Activated CD4-positive, CD25-positive, alpha-beta regulatory T cell treated with anti-CD3 and anti-CD28 coated beads, Interleukin-2, amount 50 U/mL, for 72 hours (primary cell): ENCODE results near the gene PALLD.

Experiments used
- DNase-seq: peaks from one replicate; pipeline ENCODE4 v3.0.0; 2021

The PALLD gene

DNA sequence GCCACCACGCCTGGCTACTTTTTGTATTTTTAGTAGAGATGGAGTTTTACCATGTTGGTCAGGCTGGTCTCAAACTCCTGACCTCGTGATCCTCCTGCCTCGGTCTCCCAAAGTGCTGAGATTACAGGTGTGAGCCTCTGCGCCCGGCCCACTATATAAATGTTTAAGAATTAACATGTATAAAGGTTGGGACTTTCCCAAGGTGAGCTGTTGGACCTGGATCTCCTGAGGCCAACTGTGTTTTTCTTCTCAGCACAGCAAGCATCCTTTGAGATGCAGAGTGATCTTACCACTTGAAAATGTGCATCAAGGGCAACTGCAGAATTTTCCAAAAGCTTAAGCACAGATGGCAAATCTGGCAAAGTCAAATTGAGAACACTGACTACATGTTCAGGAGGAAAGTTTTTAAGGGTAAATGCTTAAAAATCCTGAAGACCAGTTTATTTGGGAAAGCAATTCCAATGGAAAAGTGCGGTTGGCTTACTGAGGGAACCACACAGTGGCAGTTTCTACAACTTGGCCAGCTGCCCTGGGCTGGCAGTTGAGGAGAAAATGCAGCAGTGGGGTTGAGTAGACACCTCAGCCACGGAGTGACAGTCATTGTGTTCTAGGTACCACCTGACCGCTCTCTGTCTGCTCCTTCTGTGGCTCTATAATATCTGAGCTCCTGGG is 344.3 kb downstream of the PALLD start:
- DNase-seq = no peak

DNA sequence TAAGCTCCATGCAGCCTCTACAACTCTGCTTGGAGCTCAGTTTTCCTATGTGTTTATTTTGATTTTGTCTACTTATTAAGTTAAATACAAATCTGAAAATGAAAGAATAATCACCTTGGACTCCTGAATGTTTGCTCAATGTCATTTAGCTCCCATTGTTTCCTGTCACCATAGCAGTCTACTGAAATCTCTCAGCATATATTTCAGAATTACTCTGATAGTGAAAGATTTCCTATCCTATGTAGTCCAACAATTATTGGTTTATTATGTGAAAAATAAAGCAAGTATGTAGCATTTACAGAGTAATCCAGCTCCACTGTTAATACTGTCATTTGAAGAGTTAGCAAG is 344.8 kb downstream of the PALLD start:
- DNase-seq = no peak

DNA sequence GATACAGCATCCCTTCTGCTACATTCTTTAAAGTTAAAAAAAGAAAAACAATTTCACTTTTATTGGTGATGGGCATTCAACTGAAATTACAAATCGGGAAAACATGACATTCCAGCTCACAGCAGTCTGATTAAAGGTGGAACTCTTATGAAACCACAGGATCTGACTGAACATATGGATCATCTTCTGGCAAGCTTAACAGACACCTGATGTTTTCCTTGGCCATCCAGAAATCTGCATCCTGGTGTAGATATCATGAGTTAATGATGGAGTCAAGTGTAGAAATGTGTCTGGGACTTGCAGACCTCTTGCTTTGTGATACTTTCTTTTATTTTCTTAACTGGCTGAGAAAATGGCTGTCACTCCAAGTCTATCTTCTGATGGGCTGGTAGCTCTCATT is 345.3 kb downstream of the PALLD start:
- no peak for DNase-seq

DNA sequence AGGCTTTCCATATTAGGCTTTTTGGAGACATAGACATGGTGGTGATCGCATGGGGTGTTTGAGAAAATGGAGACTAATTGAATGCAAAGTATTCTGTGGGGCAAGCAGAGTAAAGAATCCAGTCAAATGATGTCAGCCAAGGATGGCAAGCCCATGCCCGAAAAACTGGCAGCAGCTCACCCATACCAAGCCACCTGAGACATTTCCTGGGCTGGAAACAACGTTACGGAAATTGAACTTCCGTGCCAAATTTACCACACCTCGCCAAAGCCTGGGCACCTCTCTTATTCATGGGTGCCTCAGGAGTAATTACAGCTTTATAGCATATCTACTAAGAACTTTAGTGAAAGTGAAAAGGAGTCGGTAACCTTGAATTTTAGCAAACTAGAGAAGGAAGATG is 346.8 kb downstream of the PALLD start:
- DNase-seq = no peak

GRCh38 chr4:168844353-168845049 is 347.6 kb downstream of the PALLD start:
- no peak for DNase-seq

DNA sequence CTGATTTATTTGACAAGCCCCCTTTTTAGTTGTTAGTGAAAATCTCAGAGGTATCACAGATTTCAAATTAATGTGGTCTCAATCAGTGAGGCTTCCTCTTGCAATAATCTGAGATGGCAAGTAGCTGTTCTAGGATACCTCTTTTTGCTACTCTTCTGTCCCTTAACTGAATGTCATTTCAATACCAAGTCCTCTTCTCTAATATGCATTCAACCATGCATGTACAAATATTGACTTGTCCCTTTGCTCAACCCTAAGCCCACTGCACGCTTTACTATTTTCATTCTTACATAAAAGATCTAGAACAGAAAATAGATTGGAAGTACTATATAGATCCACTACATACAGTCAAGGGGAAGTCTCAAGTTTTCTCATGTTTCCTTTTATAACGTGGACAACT is 349.0 kb downstream of the PALLD start:
- no peak for DNase-seq

DNA sequence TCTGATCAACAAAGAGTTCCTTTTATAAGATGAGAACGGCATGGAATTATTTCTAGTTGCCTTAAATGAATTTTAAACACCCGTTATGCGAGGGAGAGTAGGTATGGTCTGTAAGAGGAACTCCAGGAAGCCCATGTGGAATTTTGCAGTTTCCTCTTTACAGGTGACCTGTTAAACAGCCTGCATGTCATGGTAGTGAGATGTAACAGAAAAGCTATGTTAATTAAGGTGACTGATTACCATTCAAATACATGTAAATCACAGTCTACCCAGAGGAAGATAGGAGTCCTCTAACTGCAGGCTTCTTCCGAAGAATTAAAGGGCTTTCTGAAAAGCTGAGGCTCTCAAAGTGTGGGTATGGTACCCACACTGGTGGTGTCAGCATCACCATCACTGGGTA is 349.6 kb downstream of the PALLD start:
- DNase-seq = no peak

- no peak for DNase-seq
These were observed 351.1 kb downstream of the PALLD start for GRCh38 chr4:168847771-168848502.

GRCh38 chr4:168849030-168849675 is 352.3 kb downstream of the PALLD start:
- no peak for DNase-seq

DNA sequence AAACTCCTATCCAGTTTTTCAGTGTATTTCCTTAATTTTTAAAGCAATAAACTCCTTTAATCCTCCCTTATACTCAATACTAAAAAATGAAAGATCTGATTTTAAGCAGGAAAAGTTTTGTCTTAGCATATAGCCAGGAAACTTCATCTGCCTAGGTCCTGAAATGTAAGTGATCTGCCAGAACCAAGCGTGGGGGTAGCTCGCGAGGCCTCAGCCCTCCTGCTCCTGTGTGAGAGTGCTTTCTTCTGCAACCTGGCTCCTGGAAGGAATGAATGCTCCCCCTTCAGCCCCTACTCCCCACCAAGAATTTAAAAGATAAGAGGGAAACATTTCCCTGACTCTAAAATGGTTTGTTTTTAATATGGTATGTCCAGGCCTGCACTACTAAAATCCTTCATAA is 353.1 kb downstream of the PALLD start:
- DNase-seq = no peak

- no peak for DNase-seq
These were observed 355.5 kb downstream of the PALLD start for GRCh38 chr4:168852387-168852786.

DNA sequence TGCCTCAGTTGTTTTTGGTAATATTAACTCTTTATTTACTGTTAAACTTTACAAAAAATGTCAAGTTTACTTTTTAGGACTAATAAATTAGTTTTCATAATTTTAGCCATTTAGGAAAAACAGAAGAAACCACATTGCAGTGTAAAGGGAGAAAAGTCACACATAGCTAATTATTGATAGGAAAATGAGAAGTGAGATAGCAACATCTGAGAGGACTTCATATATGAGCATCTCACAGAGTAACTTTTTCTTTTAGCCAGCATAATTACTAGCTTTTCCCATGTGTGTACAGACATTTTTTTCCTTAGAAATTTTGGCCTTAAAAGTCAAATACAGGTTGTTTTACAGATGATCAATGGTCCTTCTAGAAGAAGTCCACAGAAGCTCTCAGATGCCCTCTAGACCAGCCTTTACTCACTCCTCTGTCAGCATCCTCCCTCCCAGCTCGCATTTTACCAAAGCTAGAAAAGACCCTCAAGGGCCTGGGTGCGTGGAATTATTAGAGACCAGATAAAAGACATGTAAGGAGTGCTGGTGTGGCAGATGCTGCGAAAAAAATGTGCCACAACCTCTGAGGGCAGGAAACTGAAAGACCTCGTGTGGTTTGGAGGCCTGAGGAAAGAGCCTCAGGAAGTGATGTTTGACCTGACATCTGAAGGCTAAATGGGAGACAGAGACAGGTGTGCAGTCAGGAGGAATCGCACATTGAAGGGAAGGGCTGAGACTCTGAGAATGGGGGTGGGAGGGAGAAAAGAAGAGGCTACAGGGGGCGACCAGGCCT is 356.3 kb downstream of the PALLD start:
- no peak for DNase-seq

DNA sequence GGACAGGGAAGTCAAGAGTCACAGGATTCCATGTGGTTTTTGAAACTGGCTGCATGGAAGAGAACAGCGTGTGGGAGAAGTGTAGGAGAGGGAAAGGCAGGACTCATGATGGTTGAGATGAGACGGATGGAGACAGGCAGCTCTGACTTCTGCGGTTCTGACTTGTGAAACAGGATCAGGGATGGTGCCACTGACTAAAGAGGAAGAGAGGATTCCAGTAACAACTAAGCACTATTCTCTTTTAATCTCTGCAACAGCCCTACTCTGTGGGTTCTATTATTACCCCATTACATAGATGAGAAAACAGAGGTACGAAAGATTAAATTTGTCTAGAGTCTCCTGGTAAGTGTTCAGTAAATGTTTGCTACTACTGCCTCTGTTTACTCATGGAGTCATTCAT is 356.9 kb downstream of the PALLD start:
- no peak for DNase-seq

GRCh38 chr4:168854350-168854921 is 357.6 kb downstream of the PALLD start:
- DNase-seq = no peak

GRCh38 chr4:168856312-168856711 is 359.5 kb downstream of the PALLD start:
- DNase-seq = no peak

DNA sequence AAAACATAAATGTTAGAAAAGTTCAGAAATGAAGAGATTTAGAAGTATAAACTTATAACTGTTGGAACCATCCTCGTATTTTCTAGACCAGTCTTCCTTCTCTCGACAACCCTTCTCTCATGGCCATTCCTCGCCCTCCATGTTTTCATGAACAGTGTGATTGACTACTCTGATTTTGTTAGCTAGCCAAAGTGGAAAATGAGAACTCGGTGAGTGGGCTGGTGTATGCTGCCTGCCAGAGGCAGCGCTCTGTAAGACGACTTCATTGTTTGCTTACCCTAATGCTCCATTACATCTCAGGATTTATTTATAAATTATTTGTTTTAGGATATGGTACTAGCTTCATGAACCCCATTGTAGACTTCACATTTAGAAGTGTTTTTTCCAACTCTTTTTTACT is 360.2 kb downstream of the PALLD start:
- DNase-seq = no peak

- no peak for DNase-seq
These were observed 360.9 kb downstream of the PALLD start for GRCh38 chr4:168857546-168858314.

GRCh38 chr4:168859100-168859499 is 362.2 kb downstream of the PALLD start:
- no peak for DNase-seq

GRCh38 chr4:168859888-168860694 is 363.2 kb downstream of the PALLD start:
- no peak for DNase-seq

GRCh38 chr4:168860827-168861226 is 364.0 kb downstream of the PALLD start:
- no peak for DNase-seq
